Measurements from ENCODE around the gene OPN1SW.

GRCh38 chr7:128739048-128739962 lies 36.3 kb downstream of the OPN1SW start, which contains the start of gene CALU:
- TF ChIP-seq EZH2 (IDR thresholded peaks at IDR 0.05; ENCODE audit: borderline replicate concordance, low read length): no peak
- TF ChIP-seq CTCF (IDR thresholded peaks at IDR 0.05; ENCODE audit: low read length): no peak

Data from OCI-LY1 (cell line).